HG02970 (cell line): ENCODE results near the gene PPP1R16B.

ENCODE experiments used
- ATAC-seq: cut with Tn5 transposase; IDR thresholded peaks from one replicate; pipeline ENCODE4 v1.9.1; 2021; ENCODE audit warnings: mild to moderate bottlenecking, moderate library complexity, moderate number of reproducible peaks; ENCODE audit not compliant: unreplicated experiment, low FRiP score

PPP1R16B gene

GRCh38 chr20:38805502-38805957 is at the start of gene PPP1R16B:
PPP1R16B (plus strand) TSS chr20:38805697; CDS start chr20:38835926, 30,229 bp downstream.
- peak; percentile 57 for ATAC-seq

- no peak for ATAC-seq
Measured at GRCh38 chr20:38757145-38757775, 48.2 kb upstream of the PPP1R16B start.

- ATAC-seq: no peak
Measured at GRCh38 chr20:38759106-38759505, 46.4 kb upstream of the PPP1R16B start.

GRCh38 chr20:38760978-38761377 is 44.5 kb upstream of the PPP1R16B start:
- ATAC-seq: no peak

- ATAC-seq: no peak
Measured at GRCh38 chr20:38762174-38762573, 43.3 kb upstream of the PPP1R16B start.

GRCh38 chr20:38763616-38764015 is 41.9 kb upstream of the PPP1R16B start:
- ATAC-seq: no peak

- ATAC-seq: no peak
Measured at GRCh38 chr20:38764567-38765318, 40.8 kb upstream of the PPP1R16B start.

- no peak for ATAC-seq
Measured at GRCh38 chr20:38766071-38766470, 39.4 kb upstream of the PPP1R16B start.

GRCh38 chr20:38769376-38770295 is 35.9 kb upstream of the PPP1R16B start:
- no peak for ATAC-seq

GRCh38 chr20:38770546-38770945 is 35.0 kb upstream of the PPP1R16B start:
- ATAC-seq: no peak

- ATAC-seq: no peak
Measured at GRCh38 chr20:38770970-38771369, 34.5 kb upstream of the PPP1R16B start.

- no peak for ATAC-seq
Measured at GRCh38 chr20:38771621-38772020, 33.9 kb upstream of the PPP1R16B start.

GRCh38 chr20:38774167-38774566 is 31.3 kb upstream of the PPP1R16B start:
- no peak for ATAC-seq

- ATAC-seq: no peak
Measured at GRCh38 chr20:38776363-38776762, 29.1 kb upstream of the PPP1R16B start.

GRCh38 chr20:38779247-38780097 is 26.0 kb upstream of the PPP1R16B start:
- ATAC-seq: no peak

- no peak for ATAC-seq
Measured at GRCh38 chr20:38782275-38782674, 23.2 kb upstream of the PPP1R16B start.

- no peak for ATAC-seq
Measured at GRCh38 chr20:38787870-38788269, 17.6 kb upstream of the PPP1R16B start.

- ATAC-seq: no peak
Measured at GRCh38 chr20:38789503-38790199, 15.8 kb upstream of the PPP1R16B start.
